Mammary epithelial cell (primary cell): ENCODE data around the gene SCAMP1.

Experiments
- EZH2 ChIP-seq: IDR thresholded peaks from 2 replicates; pipeline ENCODE4 v1.6.1; 2012; ENCODE audit warnings: low read length, inconsistent platforms, borderline replicate concordance
- TF ChIP-seq, protein P1 (sequence below), 2 donors: IDR thresholded peaks in 1 of 2; conservative IDR thresholded peaks in 1 of 2; 2 replicates each; pipeline ENCODE4 v1.5.1; 2011 to 2012; ENCODE audit warnings: inconsistent platforms in 2 of 2, low read length in 2 of 2, mild to moderate bottlenecking in 2 of 2, control low read depth in 1 of 2, low read depth in 1 of 2; ENCODE audit not compliant: insufficient read depth in 1 of 2; ENCODE audit errors: extremely low read depth in 1 of 2

DNA sequence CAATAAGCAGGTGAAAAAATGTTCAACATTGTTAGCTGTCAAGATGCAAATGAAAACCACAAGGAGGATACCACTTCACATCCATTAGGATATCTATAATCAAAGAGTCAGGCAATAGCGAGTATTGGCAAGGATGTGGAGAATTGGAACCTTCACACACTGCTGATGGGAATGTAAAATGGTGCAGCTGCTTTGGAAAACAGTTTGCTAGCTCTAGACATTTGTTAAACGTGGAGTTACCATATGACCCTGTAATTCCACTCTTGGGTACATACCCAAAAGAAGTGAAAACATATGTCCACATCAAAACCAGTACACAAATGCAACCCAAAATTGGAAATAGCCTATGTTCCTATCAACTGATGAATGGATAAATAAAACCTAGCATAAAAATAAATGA is 37.4 kb downstream of the SCAMP1 start:
- TF ChIP-seq, protein P1, sequence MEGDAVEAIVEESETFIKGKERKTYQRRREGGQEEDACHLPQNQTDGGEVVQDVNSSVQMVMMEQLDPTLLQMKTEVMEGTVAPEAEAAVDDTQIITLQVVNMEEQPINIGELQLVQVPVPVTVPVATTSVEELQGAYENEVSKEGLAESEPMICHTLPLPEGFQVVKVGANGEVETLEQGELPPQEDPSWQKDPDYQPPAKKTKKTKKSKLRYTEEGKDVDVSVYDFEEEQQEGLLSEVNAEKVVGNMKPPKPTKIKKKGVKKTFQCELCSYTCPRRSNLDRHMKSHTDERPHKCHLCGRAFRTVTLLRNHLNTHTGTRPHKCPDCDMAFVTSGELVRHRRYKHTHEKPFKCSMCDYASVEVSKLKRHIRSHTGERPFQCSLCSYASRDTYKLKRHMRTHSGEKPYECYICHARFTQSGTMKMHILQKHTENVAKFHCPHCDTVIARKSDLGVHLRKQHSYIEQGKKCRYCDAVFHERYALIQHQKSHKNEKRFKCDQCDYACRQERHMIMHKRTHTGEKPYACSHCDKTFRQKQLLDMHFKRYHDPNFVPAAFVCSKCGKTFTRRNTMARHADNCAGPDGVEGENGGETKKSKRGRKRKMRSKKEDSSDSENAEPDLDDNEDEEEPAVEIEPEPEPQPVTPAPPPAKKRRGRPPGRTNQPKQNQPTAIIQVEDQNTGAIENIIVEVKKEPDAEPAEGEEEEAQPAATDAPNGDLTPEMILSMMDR (conservative IDR thresholded peaks at IDR 0.05 in 1 of 2, IDR thresholded peaks at IDR 0.05 in 1 of 2; ENCODE audit: extremely low read depth in 1 of 2, insufficient read depth in 1 of 2, low read depth in 1 of 2, low read length in 2 of 2): no peak
- TF ChIP-seq EZH2: no peak
